PC-3 (cell line): ENCODE measurements around the gene ASB7. TPM values are rescaled to one million over a fixed set of nuclear protein-coding genes. Genes with fewer than 3 reads are reported as not detected.

Experiments used
- ATAC-seq: fragments of 200-7000 bp; cut with Tn5 transposase; 2 replicates; pipeline ENCODE4 v1.9.1; 2020; ENCODE audit warnings: mild to moderate bottlenecking, moderate library complexity
- BruUV-seq: library from RNA; stranded (reverse); fragments of 400-500 nt; replicated peaks from 2 replicates; lab custom pipeline; 2021; lab: Mats Ljungman, UMichigan
- CTCF ChIA-PET: fragments of 300-600 bp; sonication (Branson Sonifier 250); formaldehyde crosslinking; loops from one replicate; lab custom pipeline; 2022; ENCODE audit warnings: antibody characterized with exemption; lab: Charles Lee
- POLR2A ChIA-PET: fragments of 300-600 bp; sonication (Branson Sonifier 250); formaldehyde crosslinking; loops from one replicate; lab custom pipeline; 2022; ENCODE audit warnings: antibody characterized with exemption; ENCODE audit not compliant: unreplicated experiment; lab: Charles Lee
- DNase-seq: peaks from one replicate; pipeline ENCODE4 v3.0.0-alpha.2; 2015
- H2AFZ ChIP-seq: fragments of 300-600 bp; sonication (generic); 2 replicates; pipeline ENCODE4 v1.6.0; 2016; ENCODE audit warnings: antibody characterized with exemption, low read length
- H3F3A ChIP-seq: fragments of 300-600 bp; sonication (generic); one replicate; pipeline ENCODE4 v1.6.0; 2017; ENCODE audit warnings: antibody characterized with exemption, low read length, control low read depth, mild to moderate bottlenecking; ENCODE audit not compliant: unreplicated experiment
- H3K27ac ChIP-seq: fragments of 300-600 bp; sonication (generic); 2 replicates; pipeline ENCODE4 v1.5.1; 2016; ENCODE audit warnings: mild to moderate bottlenecking, low read length
- H3K27me3 ChIP-seq: fragments of 300-600 bp; sonication (generic); 2 replicates; pipeline ENCODE4 v1.6.1; 2016; ENCODE audit warnings: low read length, mixed read lengths
- H3K36me3 ChIP-seq: fragments of 300-600 bp; sonication (generic); 2 replicates; pipeline ENCODE4 v1.6.1; 2016; ENCODE audit warnings: low read depth, mixed run types, low read length, mixed read lengths
- H3K4me1 ChIP-seq: fragments of 300-600 bp; sonication (generic); 2 replicates; pipeline ENCODE4 v1.5.1; 2016; ENCODE audit warnings: low read length; ENCODE audit not compliant: insufficient read depth
- H3K4me2 ChIP-seq: fragments of 300-600 bp; sonication (generic); 2 replicates; pipeline ENCODE4 v1.6.0; 2016; ENCODE audit warnings: low read length
- H3K4me3 ChIP-seq: fragments of 300-600 bp; sonication (generic); 2 replicates; pipeline ENCODE4 v1.5.1; 2016; ENCODE audit warnings: mild to moderate bottlenecking, low read length, mixed read lengths
- H3K79me2 ChIP-seq: fragments of 300-600 bp; sonication (generic); 2 replicates; pipeline ENCODE4 v1.6.1; 2017; ENCODE audit warnings: low read length, mixed read lengths
- H3K9ac ChIP-seq: fragments of 300-600 bp; sonication (generic); 2 replicates; pipeline ENCODE4 v1.6.0; 2016; ENCODE audit warnings: mild to moderate bottlenecking, low read length
- H3K9me2 ChIP-seq: fragments of 300-600 bp; sonication (generic); replicated peaks from 2 replicates; pipeline ENCODE4 v1.6.1; 2016; ENCODE audit warnings: mixed run types, low read length, mixed read lengths
- H3K9me3 ChIP-seq: fragments of 300-600 bp; sonication (generic); 2 replicates; pipeline ENCODE4 v1.6.1; 2016; ENCODE audit warnings: low read length, mixed read lengths
- H4K20me1 ChIP-seq: fragments of 300-600 bp; sonication (generic); 2 replicates; pipeline ENCODE4 v1.6.1; 2016; ENCODE audit warnings: low read length, mixed read lengths
- EZH2 ChIP-seq: fragments of 300-600 bp; sonication (generic); IDR thresholded peaks from one replicate; pipeline ENCODE4 v1.6.1; 2017; ENCODE audit warnings: antibody characterized with exemption, mild to moderate bottlenecking, low read length; ENCODE audit not compliant: unreplicated experiment
- EZH2phosphoT487 ChIP-seq: fragments of 300-600 bp; sonication (generic); IDR thresholded peaks from 2 replicates; pipeline ENCODE4 v1.6.1; 2018; ENCODE audit warnings: mild to moderate bottlenecking, antibody characterized with exemption, low read length, borderline replicate concordance
- intact Hi-C: fragments of 100-400 bp; cut with micrococcal nuclease; formaldehyde crosslinking; loops from 2 replicates; pipeline ENCODE4 v1.9.0; 2023
- total RNA-seq: library from RNA; depleted of rRNA; stranded (reverse); fragments of >200 nt; gene quantifications from 2 replicates; pipeline ENCODE4 v1.2.3, GENCODE V29; 2014
- TF ChIP-seq, protein P1 (sequence below): fragments of 300-600 bp; sonication (generic); conservative IDR thresholded peaks from 2 replicates; pipeline ENCODE4 v1.5.1; 2017; ENCODE audit warnings: antibody characterized with exemption, low read depth, mild to moderate bottlenecking, low read length

Gene ASB7
- total RNA-seq, 1 experiment from 2014 or later = 7.8 TPM

DNA sequence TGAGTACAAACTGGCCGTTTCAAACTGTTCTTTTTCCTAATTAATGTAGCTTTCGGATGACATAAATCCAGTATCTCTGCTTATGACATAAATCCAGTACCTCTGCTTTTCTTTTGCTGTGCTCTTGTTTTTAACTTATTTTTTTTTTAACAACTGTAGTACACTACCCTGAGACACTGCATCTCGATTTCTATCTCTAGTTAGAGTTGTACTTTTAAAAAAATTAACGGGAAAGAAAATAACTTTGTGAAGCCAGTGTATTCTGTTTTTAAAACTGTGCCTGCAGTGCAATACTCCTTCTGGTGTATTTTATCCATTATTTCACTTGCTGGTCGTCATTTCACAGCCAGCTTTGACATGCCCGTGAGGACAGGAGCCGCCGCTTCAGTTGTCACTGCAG, 46.6 kb downstream of the ASB7 start:
- Histone ChIP-seq H3K4me2 (no peak overlapping the region), H3F3A (no peaks in the 10 kb centered on the region), H2AFZ (no peak overlapping the region), H3K27me3 (no peaks in the 10 kb centered on the region), H3K4me3 (no peak overlapping the region), H3K27ac (no peak overlapping the region), H3K9ac (no peak overlapping the region), H4K20me1 (no peaks in the 10 kb centered on the region), H3K79me2 (no peaks in the 10 kb centered on the region), H3K4me1 (no peaks in the 10 kb centered on the region), H3K36me3 (no peaks in the 10 kb centered on the region), H3K9me3 (no peaks in the 10 kb centered on the region), H3K9me2 (no peaks in the 10 kb centered on the region)
- TF ChIP-seq EZH2 = no peak
- no peak for TF ChIP-seq EZH2phosphoT487
- TF ChIP-seq, protein P1, sequence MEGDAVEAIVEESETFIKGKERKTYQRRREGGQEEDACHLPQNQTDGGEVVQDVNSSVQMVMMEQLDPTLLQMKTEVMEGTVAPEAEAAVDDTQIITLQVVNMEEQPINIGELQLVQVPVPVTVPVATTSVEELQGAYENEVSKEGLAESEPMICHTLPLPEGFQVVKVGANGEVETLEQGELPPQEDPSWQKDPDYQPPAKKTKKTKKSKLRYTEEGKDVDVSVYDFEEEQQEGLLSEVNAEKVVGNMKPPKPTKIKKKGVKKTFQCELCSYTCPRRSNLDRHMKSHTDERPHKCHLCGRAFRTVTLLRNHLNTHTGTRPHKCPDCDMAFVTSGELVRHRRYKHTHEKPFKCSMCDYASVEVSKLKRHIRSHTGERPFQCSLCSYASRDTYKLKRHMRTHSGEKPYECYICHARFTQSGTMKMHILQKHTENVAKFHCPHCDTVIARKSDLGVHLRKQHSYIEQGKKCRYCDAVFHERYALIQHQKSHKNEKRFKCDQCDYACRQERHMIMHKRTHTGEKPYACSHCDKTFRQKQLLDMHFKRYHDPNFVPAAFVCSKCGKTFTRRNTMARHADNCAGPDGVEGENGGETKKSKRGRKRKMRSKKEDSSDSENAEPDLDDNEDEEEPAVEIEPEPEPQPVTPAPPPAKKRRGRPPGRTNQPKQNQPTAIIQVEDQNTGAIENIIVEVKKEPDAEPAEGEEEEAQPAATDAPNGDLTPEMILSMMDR = no peak
- DNase-seq = no peak
- CTCF ChIA-PET = no interaction called here
- ATAC-seq = no peak
- POLR2A ChIA-PET = interaction anchor here (0.7 kb wide), 1 partner anchor 211 kb away, joined by 5 read pairs; no protein-coding TSS in a partner anchor
- intact Hi-C loops = no loop called here
- no TSS peak for BruUV-seq

DNA sequence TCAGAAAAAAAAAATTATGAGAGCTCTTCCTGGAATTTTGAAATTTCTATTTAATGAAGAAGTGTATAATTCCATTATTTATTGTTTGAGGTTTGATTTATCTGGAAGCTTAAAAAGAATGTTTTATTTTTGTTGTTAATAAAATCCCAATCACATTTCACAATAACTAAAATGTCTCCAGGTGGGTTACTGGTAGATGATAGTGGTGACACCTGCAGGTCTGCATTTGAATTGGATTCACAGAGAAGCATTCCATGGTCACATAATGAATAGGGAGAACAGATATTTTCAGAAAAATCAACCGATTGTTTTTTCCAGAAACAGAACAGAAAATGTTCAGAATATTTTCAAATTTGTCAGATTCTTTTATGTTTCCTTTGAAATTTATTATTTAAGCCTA, 48.3 kb downstream of the ASB7 start:
- Histone ChIP-seq H3K4me2 (no peak overlapping the region), H2AFZ (no peak overlapping the region), H3K4me3 (no peak overlapping the region), H3F3A (no peaks in the 10 kb centered on the region), H4K20me1 (no peaks in the 10 kb centered on the region), H3K27me3 (no peaks in the 10 kb centered on the region), H3K79me2 (no peaks in the 10 kb centered on the region), H3K4me1 (no peaks in the 10 kb centered on the region), H3K9me3 (no peaks in the 10 kb centered on the region), H3K36me3 (no peaks in the 10 kb centered on the region), H3K27ac (no peak overlapping the region), H3K9me2 (no peaks in the 10 kb centered on the region), H3K9ac (no peak overlapping the region)
- peak; percentile 55 for ATAC-seq
- ChIA-PET POLR2A (no interaction called here), CTCF (no interaction called here)
- DNase-seq = peak; percentile 46
- no peak for TF ChIP-seq EZH2phosphoT487
- TF ChIP-seq, protein P1 = peak; percentile 59
- TF ChIP-seq EZH2 = no peak
- intact Hi-C loops = no loop called here
- BruUV-seq = no TSS peak

DNA sequence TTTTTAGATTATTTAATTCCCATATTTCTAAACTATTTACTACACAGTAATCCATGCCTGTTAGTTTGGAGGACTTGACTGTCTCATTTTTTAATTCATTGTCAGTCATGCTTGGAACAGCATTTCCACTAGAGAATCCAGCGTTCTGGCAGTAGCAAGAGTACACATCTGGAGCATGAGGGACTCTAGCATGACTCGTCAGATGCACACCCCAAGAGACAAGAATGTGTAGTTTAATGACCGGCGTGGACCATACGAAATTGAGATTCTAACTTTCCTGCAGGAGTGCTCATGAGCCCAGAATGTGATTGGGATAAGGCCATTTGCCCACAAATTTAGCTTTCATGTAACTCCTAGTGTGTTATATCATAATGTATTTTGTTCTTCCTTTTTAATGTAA, 48.9 kb downstream of the ASB7 start:
- DNase-seq = peak; percentile 16
- Histone ChIP-seq H3K36me3 (no peaks in the 10 kb centered on the region), H3F3A (no peaks in the 10 kb centered on the region), H3K9ac (no peak overlapping the region), H3K9me3 (no peaks in the 10 kb centered on the region), H3K27ac (no peak overlapping the region), H4K20me1 (no peaks in the 10 kb centered on the region), H3K27me3 (no peaks in the 10 kb centered on the region), H3K4me3 (no peak overlapping the region), H3K79me2 (no peaks in the 10 kb centered on the region), H3K9me2 (no peaks in the 10 kb centered on the region), H3K4me2 (no peak overlapping the region), H3K4me1 (no peaks in the 10 kb centered on the region), H2AFZ (no peak overlapping the region)
- TF ChIP-seq EZH2 (no peak), EZH2phosphoT487 (no peak)
- TF ChIP-seq, protein P1 = no peak
- BruUV-seq = no TSS peak
- CTCF ChIA-PET = no interaction called here
- ATAC-seq = no peak
- POLR2A ChIA-PET = no interaction called here
- intact Hi-C loops = no loop called here
